Endothelial cell (in vitro differentiated cells): ENCODE data around the gene PAQR3. TPM values are rescaled to one million over a fixed set of nuclear protein-coding genes. Genes with fewer than 3 reads are reported as not detected.

Source experiments
- DNase-seq: peaks from one replicate; pipeline ENCODE4 v3.0.0; 2021; ENCODE audit warnings: low spot score
- H3K27ac Mint-ChIP-seq: one replicate; pipeline ENCODE4 v1.8.0; 2021; ENCODE audit warnings: mixed read lengths, inconsistent platforms; ENCODE audit not compliant: unreplicated experiment
- H3K27me3 Mint-ChIP-seq: one replicate; pipeline ENCODE4 v1.8.0; 2021; ENCODE audit warnings: mild to moderate bottlenecking, moderate library complexity, mixed read lengths, inconsistent platforms; ENCODE audit not compliant: unreplicated experiment
- H3K36me3 Mint-ChIP-seq: one replicate; pipeline ENCODE4 v1.8.0; 2021; ENCODE audit warnings: mild to moderate bottlenecking, low read depth, mixed read lengths, inconsistent platforms; ENCODE audit not compliant: unreplicated experiment
- H3K4me1 Mint-ChIP-seq: one replicate; pipeline ENCODE4 v1.8.0; 2021; ENCODE audit warnings: mild to moderate bottlenecking, mixed read lengths, inconsistent platforms; ENCODE audit not compliant: unreplicated experiment
- H3K4me3 Mint-ChIP-seq: one replicate; pipeline ENCODE4 v1.8.0; 2021; ENCODE audit warnings: mild to moderate bottlenecking, mixed read lengths, inconsistent platforms; ENCODE audit not compliant: unreplicated experiment
- H3K9me3 Mint-ChIP-seq: one replicate; pipeline ENCODE4 v1.8.0; 2021; ENCODE audit warnings: mixed read lengths, inconsistent platforms; ENCODE audit not compliant: unreplicated experiment
- total RNA-seq: library from RNA; stranded (reverse); fragmentation: NEBNext Ultra II Directional; extraction: Animal tissue kit (Norgen Biotek cat#: 25700); gene quantifications from one replicate; pipeline ENCODE4 v1.2.1, GENCODE V29; 2021; ENCODE audit not compliant: unreplicated experiment
- TF ChIP-seq, protein P1 (sequence below): fragments of 200-600 bp; sonication (generic); IDR thresholded peaks from one replicate; pipeline ENCODE4 v1.5.0; 2021; ENCODE audit warnings: antibody characterized with exemption; ENCODE audit not compliant: unreplicated experiment

PAQR3 gene
- total RNA-seq, 1 donor from 2014 or later: 28.9 TPM

- Mint-ChIP-seq H3K9me3 (no peaks in the 10 kb centered on the region), H3K4me1 (peaks cover 22% of the 10 kb centered on the region), H3K27ac (no peak overlapping the region), H3K27me3 (no peaks in the 10 kb centered on the region), H3K36me3 (no peaks in the 10 kb centered on the region), H3K4me3 (no peak overlapping the region)
- peak; percentile 45 for DNase-seq
- TF ChIP-seq, protein P1, sequence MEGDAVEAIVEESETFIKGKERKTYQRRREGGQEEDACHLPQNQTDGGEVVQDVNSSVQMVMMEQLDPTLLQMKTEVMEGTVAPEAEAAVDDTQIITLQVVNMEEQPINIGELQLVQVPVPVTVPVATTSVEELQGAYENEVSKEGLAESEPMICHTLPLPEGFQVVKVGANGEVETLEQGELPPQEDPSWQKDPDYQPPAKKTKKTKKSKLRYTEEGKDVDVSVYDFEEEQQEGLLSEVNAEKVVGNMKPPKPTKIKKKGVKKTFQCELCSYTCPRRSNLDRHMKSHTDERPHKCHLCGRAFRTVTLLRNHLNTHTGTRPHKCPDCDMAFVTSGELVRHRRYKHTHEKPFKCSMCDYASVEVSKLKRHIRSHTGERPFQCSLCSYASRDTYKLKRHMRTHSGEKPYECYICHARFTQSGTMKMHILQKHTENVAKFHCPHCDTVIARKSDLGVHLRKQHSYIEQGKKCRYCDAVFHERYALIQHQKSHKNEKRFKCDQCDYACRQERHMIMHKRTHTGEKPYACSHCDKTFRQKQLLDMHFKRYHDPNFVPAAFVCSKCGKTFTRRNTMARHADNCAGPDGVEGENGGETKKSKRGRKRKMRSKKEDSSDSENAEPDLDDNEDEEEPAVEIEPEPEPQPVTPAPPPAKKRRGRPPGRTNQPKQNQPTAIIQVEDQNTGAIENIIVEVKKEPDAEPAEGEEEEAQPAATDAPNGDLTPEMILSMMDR: peak; percentile 56
Observed at GRCh38 chr4:78953769-78954666, 14.8 kb upstream of the PAQR3 start.

- peaks cover 22% of the 10 kb centered on the region for H3K4me1 Mint-ChIP-seq
- no peaks in the 10 kb centered on the region for H3K9me3 Mint-ChIP-seq
- no peaks in the 10 kb centered on the region for H3K36me3 Mint-ChIP-seq
- no peak overlapping the region for H3K4me3 Mint-ChIP-seq
- no peaks in the 10 kb centered on the region for H3K27me3 Mint-ChIP-seq
- TF ChIP-seq, protein P1: no peak
- H3K27ac Mint-ChIP-seq: no peak overlapping the region
- DNase-seq: no peak
Observed at GRCh38 chr4:78953231-78953630, 14.0 kb upstream of the PAQR3 start.

GRCh38 chr4:78951862-78952472 is 12.7 kb upstream of the PAQR3 start:
- DNase-seq: peak; percentile 44
- Mint-ChIP-seq H3K27ac (peak overlapping the region; percentile 34), H3K4me1 (peaks cover 22% of the 10 kb centered on the region), H3K36me3 (no peaks in the 10 kb centered on the region), H3K27me3 (no peaks in the 10 kb centered on the region), H3K9me3 (no peaks in the 10 kb centered on the region), H3K4me3 (no peak overlapping the region)
- TF ChIP-seq, protein P1: peak; percentile 74

DNA sequence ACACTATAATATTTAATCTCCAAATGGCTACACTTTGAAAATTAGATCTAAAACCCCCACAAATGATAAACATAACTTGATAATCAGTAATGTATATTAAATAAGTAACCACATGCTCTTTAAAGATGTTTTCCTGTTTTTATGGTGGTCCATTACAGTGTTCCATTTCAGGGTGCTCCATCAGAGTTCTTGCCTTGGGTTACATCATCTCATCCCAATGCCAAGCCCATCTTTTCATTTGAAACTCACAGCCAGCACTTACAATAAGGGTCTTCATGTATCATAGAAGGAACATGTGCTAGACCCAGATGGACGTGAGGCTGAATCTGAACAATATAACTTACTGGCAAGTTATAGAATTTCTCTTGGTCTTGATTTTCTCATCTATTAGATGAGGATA is 10.5 kb upstream of the PAQR3 start:
- H3K27me3 Mint-ChIP-seq: no peaks in the 10 kb centered on the region
- no peaks in the 10 kb centered on the region for H3K36me3 Mint-ChIP-seq
- TF ChIP-seq, protein P1: no peak
- peaks cover 22% of the 10 kb centered on the region for H3K4me1 Mint-ChIP-seq
- H3K27ac Mint-ChIP-seq: no peak overlapping the region
- DNase-seq: no peak
- H3K9me3 Mint-ChIP-seq: no peaks in the 10 kb centered on the region
- no peak overlapping the region for H3K4me3 Mint-ChIP-seq
